Colonic mucosa (tissue), 4 donors: Measurements from ENCODE around the gene COL4A2. TPM values are rescaled to one million over a fixed set of nuclear protein-coding genes. Genes with fewer than 3 reads are reported as not detected.

ENCODE experiments used
- DNase-seq: peaks from one replicate; pipeline ENCODE4 v3.0.0-alpha.2; 2020
- H3K27ac ChIP-seq: fragments of 200-600 bp; one replicate; pipeline ENCODE4 v1.8.0; 2021
- H3K27me3 ChIP-seq: fragments of 200-600 bp; one replicate; pipeline ENCODE4 v1.8.0; 2021
- H3K36me3 ChIP-seq: fragments of 200-600 bp; one replicate; pipeline ENCODE4 v1.8.0; 2021
- H3K4me1 ChIP-seq: fragments of 200-600 bp; one replicate; pipeline ENCODE4 v1.8.0; 2021; ENCODE audit warnings: mild to moderate bottlenecking
- H3K4me3 ChIP-seq: fragments of 200-600 bp; one replicate; pipeline ENCODE4 v1.8.0; 2021
- H3K9ac ChIP-seq, 2 donors: one replicate each; pipeline ENCODE4 v1.7.0; 2013; ENCODE audit warnings: control low read depth in 2 of 2, low read depth in 2 of 2, low read length in 2 of 2
- H3K9me3 ChIP-seq: fragments of 200-600 bp; one replicate; pipeline ENCODE4 v1.8.0; 2021
- intact Hi-C: fragments of 100-400 bp; cut with DNase I; formaldehyde crosslinking; loops from one replicate; pipeline ENCODE4 v1.14.1; 2022
- total RNA-seq, 2 donors: library from RNA; stranded (reverse); fragmentation: NEBNext Ultra II Directional in 1 of 2; extraction: Animal tissue kit (Norgen Biotek cat#: 25700) in 1 of 2; gene quantifications; one replicate each; pipeline ENCODE4 v1.2.1, GENCODE V29; 2021
- TF ChIP-seq, protein P1 (sequence below): fragments of 200-600 bp; IDR thresholded peaks from one replicate; pipeline ENCODE4 v1.8.0; 2022; ENCODE audit warnings: antibody characterized with exemption, mild to moderate bottlenecking
- donor health status: healthy.
- donor health status: DM: no; HTN: no; CAD: no.
- donor health status: DM: no; HTN: no; CAD: no.

The COL4A2 gene
- total RNA-seq, 2 donors from 2014 or later = 61.1 to 111 TPM

DNA sequence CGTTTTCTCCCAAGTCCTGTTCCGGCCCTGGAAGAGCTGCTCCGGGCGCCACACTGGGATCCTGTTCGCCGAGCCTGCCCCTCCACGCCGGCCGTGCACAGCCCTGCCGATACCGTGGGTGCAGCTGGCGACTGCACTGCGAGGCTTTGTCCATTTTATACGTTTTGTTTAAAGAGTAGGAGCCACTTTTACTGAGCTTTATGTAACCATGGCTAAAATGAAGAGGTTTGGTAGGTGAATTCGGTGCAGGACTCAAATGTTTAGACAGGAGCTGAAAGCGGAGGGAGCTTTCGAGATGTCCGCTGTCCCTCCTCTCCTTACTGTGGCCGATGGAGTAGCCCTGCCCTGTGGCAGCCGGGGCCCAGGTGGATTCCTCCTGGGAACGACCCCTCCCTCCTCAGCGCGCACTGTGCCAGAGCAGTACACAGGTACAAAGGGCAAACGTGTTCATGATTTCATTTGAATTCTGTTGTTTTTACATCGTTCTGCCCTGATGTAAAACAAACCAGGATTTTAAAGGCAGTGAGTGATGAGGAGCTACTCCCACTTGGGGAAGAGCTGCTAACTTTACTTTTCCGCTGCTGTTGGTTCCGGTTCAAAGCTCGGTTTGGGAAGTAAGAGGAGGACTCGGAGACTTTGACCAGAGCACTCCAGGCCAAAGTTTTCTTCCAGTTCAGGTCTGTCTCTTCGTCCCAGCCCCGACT lies 1.7 kb downstream of the COL4A2 start:
- DNase-seq = peak; percentile 69
- H3K9ac ChIP-seq = peak overlapping the region; percentile 53 to 71
- H3K27ac ChIP-seq = peak overlapping the region; percentile 84
- no peaks in the 10 kb centered on the region for H3K4me1 ChIP-seq
- H3K36me3 ChIP-seq = no peaks in the 10 kb centered on the region
- TF ChIP-seq, protein P1, sequence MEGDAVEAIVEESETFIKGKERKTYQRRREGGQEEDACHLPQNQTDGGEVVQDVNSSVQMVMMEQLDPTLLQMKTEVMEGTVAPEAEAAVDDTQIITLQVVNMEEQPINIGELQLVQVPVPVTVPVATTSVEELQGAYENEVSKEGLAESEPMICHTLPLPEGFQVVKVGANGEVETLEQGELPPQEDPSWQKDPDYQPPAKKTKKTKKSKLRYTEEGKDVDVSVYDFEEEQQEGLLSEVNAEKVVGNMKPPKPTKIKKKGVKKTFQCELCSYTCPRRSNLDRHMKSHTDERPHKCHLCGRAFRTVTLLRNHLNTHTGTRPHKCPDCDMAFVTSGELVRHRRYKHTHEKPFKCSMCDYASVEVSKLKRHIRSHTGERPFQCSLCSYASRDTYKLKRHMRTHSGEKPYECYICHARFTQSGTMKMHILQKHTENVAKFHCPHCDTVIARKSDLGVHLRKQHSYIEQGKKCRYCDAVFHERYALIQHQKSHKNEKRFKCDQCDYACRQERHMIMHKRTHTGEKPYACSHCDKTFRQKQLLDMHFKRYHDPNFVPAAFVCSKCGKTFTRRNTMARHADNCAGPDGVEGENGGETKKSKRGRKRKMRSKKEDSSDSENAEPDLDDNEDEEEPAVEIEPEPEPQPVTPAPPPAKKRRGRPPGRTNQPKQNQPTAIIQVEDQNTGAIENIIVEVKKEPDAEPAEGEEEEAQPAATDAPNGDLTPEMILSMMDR = no peak
- H3K27me3 ChIP-seq = peaks cover 28% of the 10 kb centered on the region
- intact Hi-C loops = loop anchor here (5.0 kb wide), 1 partner anchor 38 kb away; no protein-coding TSS in a partner anchor
- peak overlapping the region; percentile 48 for H3K4me3 ChIP-seq
- H3K9me3 ChIP-seq = no peaks in the 10 kb centered on the region

DNA sequence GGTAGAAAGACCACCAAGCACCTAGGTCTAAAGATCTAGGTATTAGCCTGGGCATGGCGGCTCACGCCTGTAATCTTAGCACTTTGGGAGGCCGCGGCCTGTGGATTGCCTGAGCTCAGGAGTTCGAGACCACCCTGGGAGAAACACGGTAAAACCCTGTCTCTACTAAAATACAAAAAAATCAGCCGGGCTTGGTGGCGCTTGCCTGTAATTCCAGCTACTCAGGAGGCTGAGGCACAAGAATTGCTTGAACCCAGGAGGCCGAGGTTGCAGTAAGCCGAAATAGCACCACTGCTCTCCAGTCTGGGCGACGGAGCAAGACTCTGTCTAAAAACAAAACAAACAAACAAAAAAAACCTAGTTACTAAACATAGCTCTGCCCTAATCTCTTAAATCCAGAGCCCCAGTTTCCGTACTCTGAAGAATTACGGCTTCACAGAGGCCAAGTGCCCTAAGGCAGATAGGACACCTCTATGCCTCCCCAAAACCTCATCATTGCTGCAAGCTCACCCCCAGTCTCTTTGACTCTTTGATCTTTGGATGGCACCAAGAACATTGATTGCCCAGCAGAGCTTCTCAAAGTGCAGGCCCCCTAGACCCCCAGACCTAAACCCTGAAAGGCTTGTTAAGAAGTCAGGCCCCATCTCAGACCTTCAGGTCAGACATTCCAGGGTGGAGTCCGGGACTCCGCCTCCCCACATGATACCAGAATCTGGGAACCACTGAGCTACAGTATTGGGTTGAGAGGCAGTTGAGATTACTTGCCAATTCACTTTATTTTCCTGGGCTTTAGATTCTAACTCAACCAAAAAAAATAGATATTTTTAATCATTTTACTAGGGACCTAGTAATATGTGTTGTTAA lies 2.8 kb downstream of the COL4A2 start:
- no peaks in the 10 kb centered on the region for H3K4me1 ChIP-seq
- no peaks in the 10 kb centered on the region for H3K36me3 ChIP-seq
- intact Hi-C loops = loop anchor here (5.0 kb wide), 1 partner anchor 37 kb away; no protein-coding TSS in a partner anchor
- peak overlapping the region; percentile 53 to 71 for H3K9ac ChIP-seq
- H3K4me3 ChIP-seq = peak overlapping the region; percentile 48
- TF ChIP-seq, protein P1 = no peak
- peaks cover 28% of the 10 kb centered on the region for H3K27me3 ChIP-seq
- no peak for DNase-seq
- H3K27ac ChIP-seq = peak overlapping the region; percentile 84
- no peaks in the 10 kb centered on the region for H3K9me3 ChIP-seq

DNA sequence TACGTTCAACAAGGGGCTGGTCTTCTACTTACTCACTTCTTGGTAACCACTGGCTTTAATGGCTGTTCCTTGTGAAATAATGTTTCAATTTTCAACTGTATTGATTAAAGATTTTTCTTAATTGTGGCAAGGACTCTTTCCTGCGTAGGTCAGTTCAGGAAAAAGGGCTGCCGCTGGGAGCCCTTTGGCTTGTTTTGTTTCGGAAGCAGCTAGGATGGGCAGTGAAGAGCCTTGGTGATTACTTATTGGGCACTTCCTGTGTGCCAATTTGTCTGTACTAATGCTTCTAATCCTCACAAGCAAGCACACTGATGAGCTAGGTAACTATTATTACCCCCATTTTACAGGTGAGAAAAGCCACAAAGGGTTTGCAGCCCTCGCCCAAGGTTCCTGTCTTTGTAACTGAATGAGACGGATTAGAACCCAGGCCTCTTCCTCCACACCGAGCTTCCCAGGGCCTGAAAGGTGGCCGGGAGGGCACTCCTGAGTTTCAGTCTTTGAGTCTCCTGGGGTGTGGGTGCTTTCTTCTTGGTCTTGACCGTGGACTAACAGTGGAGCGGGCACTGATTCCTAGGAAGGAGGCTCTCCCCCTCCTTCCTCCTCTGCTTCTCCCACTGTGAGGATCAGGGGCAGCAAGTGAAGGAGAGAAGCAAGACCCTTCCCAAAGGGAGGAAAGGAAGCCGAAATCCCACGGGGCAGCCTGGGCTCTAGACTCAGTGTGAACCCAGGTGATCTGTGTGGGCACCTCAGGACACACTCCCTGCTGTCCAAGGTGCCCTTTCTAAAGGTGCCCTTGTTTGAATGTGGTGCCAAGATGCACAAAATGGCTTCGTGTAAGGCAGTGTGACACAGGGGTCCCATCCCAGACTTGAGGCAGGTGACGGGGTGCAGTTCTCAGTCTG lies 3.7 kb downstream of the COL4A2 start:
- peaks cover 27% of the 10 kb centered on the region for H3K27me3 ChIP-seq
- peak overlapping the region; percentile 84 for H3K27ac ChIP-seq
- intact Hi-C loops = no loop called here
- TF ChIP-seq, protein P1 = no peak
- H3K9me3 ChIP-seq = no peaks in the 10 kb centered on the region
- H3K36me3 ChIP-seq = no peaks in the 10 kb centered on the region
- peak overlapping the region; percentile 15 for H3K4me3 ChIP-seq
- no peak for DNase-seq
- no peaks in the 10 kb centered on the region for H3K4me1 ChIP-seq
- H3K9ac ChIP-seq = peak overlapping the region in 1 of 2 donors; percentile 48

DNA sequence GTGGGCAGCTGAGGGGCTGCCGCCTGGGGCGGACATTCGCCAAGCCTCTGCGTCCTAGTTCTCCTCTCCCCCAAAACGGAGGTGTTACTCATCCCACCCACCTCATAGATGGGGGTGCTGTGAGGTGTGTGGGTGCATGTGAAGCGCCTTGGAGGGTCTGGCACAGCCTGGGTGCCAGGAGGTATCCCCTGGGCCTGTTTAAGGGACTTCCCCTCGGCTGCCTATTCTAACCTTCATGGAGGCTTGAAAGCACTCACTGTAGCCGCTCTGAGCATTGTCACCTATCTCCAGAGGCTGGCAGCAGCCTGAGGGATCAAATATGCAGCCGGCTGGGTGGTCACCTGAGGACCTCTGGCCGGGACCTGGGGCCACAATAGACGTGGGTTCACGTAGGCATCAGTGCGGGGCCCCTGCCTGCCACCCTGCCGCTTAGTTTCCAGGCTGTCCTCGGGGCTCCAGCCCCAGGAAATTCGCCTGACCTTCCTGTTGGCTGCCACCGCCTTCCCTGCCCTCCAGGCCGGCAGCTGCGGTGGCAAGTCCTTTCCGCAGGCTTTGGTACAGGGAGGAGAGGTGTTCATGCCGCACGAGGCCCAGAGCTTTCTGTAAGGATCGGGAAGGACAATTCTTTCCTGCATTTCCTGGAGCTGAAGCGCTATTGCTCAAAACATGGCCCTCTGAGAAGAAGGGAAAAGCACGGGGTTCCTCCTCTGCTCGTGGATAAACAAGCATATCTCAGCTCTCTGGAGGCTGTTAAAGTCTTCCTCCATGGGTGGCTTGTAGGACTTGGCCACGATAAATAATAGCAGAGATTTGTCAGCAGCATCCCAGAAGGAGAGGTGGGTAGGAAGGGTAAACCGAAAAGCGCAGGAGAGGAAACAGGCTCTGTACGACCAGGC lies 4.6 kb downstream of the COL4A2 start:
- TF ChIP-seq, protein P1 = no peak
- Histone ChIP-seq H3K27ac (peak overlapping the region; percentile 61), H3K4me1 (no peaks in the 10 kb centered on the region), H3K27me3 (peaks cover 18% of the 10 kb centered on the region), H3K4me3 (peak overlapping the region; percentile 15), H3K36me3 (no peaks in the 10 kb centered on the region), H3K9ac (peak overlapping the region in 1 of 2 donors; percentile 48), H3K9me3 (no peaks in the 10 kb centered on the region)
- no peak for DNase-seq
- intact Hi-C loops = no loop called here
